SH-SY5Y (cell line): ENCODE data around the gene LDAH.

Source experiments
- GATA2 ChIP-seq: IDR thresholded peaks from 2 replicates; pipeline ENCODE4 v1.6.1; 2011; ENCODE audit warnings: mild to moderate bottlenecking, low read depth, low read length
- GATA3 ChIP-seq: IDR thresholded peaks from 2 replicates; pipeline ENCODE4 v1.6.1; 2011; ENCODE audit warnings: low read depth, mild to moderate bottlenecking, low read length, moderate library complexity

GRCh38 chr2:20728114-20728758 is 94.7 kb downstream of the LDAH start:
- TF ChIP-seq GATA3 (no peak), GATA2 (no peak)
